Neutrophil (primary cell): ENCODE data around the gene PPP2R2C.

ENCODE experiments used
- H3K27ac ChIP-seq: fragments of 200-600 bp; sonication (generic); 2 replicates; pipeline ENCODE4 v1.5.1; 2016; ENCODE audit warnings: mild to moderate bottlenecking, moderate library complexity
- H3K27me3 ChIP-seq: fragments of 200-600 bp; sonication (generic); 2 replicates; pipeline ENCODE4 v1.6.0; 2016; ENCODE audit warnings: mild to moderate bottlenecking
- H3K36me3 ChIP-seq: fragments of 200-600 bp; sonication (generic); 2 replicates; pipeline ENCODE4 v1.5.1; 2017
- H3K4me1 ChIP-seq, 2 experiments: fragments of 200-600 bp in 1 of 2; sonication (generic) in 1 of 2; 1 replicate in 1 of 2; 2 replicates in 1 of 2; pipeline versions ENCODE4 v1.5.1 to v1.6.1; 2013 to 2016; ENCODE audit warnings: low read depth in 1 of 2, low read length in 1 of 2, mild to moderate bottlenecking in 1 of 2, moderate library complexity in 1 of 2; ENCODE audit not compliant: control insufficient read depth in 1 of 2, insufficient read depth in 1 of 2
- H3K4me3 ChIP-seq, 2 experiments: fragments of 200-600 bp in 1 of 2; sonication (generic) in 1 of 2; 1 replicate in 1 of 2; 2 replicates in 1 of 2; pipeline ENCODE4 v1.5.1; 2013 to 2016; ENCODE audit warnings: low read depth in 1 of 2, low read length in 1 of 2, mild to moderate bottlenecking in 1 of 2, moderate library complexity in 1 of 2
- H3K9me3 ChIP-seq: fragments of 200-600 bp; sonication (generic); 2 replicates; pipeline ENCODE4 v1.5.1; 2016
- CTCF ChIP-seq: fragments of 200-600 bp; sonication (generic); IDR thresholded peaks from 2 replicates; pipeline ENCODE4 v1.5.1; 2016; ENCODE audit warnings: antibody characterized with exemption

The PPP2R2C gene

DNA sequence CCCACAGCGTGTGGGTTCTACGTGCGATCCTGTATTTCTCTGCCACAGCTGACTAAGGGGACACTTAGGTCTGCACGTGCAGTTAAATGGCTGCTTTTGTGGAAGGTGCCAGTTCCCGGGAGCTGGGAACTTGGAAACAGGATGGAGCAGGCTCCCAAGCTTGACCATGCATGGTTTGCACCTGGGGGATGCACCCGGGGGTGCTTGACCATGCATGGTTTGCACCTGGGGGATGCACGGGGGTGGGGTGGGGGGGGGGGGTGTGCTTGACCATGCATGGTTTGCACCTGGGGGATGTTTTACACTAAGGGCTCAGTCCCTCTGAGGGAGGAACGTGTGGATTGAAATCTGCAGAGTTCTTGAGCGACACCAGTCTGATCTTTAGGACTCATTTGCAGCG lies 197.1 kb downstream of the PPP2R2C start:
- H3K27me3 ChIP-seq, result peaks cover 56% of the 10 kb centered on the region
- no peak overlapping the region for H3K4me3 ChIP-seq
- H3K4me1 ChIP-seq, result no peaks in the 10 kb centered on the region
- H3K9me3 ChIP-seq, result no peaks in the 10 kb centered on the region
- no peaks in the 10 kb centered on the region for H3K36me3 ChIP-seq
- no peak for TF ChIP-seq CTCF
- H3K27ac ChIP-seq, result no peak overlapping the region

DNA sequence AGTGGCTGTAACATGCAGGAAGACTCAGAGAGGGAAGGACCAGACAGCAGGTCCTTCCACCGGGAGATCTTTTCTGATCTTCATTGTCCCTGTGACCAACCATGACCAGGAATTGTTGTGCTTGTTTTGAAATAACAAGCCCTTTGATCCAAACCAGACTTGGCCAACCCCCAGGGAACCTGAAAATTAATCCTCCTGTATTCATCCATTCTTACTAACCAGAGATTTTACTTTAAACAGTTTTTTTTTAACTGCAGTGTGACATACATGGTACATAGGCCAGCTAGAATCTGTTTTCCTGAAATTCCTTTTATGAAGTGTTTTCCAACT lies 198.8 kb downstream of the PPP2R2C start:
- no peak for TF ChIP-seq CTCF
- Histone ChIP-seq H3K27ac (no peak overlapping the region), H3K4me1 (no peaks in the 10 kb centered on the region), H3K9me3 (no peaks in the 10 kb centered on the region), H3K36me3 (no peaks in the 10 kb centered on the region), H3K4me3 (no peak overlapping the region), H3K27me3 (peaks cover 56% of the 10 kb centered on the region)

- Histone ChIP-seq H3K4me1 (no peaks in the 10 kb centered on the region), H3K4me3 (no peak overlapping the region), H3K36me3 (no peaks in the 10 kb centered on the region), H3K9me3 (no peaks in the 10 kb centered on the region), H3K27ac (no peak overlapping the region), H3K27me3 (peaks cover 56% of the 10 kb centered on the region)
- TF ChIP-seq CTCF, result no peak
Observed at GRCh38 chr4:6272863-6273660, 199.4 kb downstream of the PPP2R2C start.

DNA sequence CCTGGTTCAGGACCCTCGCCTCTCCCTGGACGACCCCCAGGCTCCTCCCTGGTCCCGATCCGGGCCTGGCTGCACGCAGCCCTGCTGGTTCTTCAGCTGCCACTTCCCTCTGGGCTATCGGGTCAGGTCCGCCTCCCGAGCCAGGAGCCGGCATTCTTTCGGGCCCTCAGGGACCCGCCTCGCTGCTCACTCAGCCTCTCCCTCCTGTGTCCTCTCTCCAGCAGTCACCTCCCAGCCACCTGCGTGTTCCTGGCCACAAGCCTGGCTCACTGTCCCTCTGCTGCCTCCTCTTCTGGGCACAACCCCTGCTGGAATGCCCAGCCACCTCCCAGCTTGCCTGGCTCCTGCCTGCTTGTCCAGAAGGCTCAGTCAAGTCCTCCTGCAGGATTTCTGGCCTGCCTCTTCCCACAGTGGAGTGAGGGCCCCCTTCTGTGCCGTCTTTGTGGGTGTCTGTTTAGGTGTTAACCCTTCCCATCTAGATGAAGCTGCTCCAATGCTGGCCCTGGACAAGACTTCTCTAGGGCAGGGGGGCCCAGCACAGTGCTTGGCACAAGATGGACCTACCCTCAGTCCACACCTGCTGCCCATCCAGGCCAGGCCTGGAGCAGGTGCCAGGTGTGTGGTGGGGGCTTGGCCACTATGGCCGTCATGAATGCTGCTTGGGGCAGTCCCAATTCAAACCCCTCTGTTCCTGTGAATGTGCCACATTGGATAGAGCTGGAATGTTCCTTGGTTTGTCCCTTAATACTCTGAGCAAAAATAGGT lies 200.5 kb downstream of the PPP2R2C start:
- no peak overlapping the region for H3K4me3 ChIP-seq
- H3K36me3 ChIP-seq, result no peaks in the 10 kb centered on the region
- no peaks in the 10 kb centered on the region for H3K9me3 ChIP-seq
- H3K27me3 ChIP-seq, result peaks cover 68% of the 10 kb centered on the region
- no peak overlapping the region for H3K27ac ChIP-seq
- H3K4me1 ChIP-seq, result no peaks in the 10 kb centered on the region
- no peak for TF ChIP-seq CTCF

GRCh38 chr4:6271206-6271605 lies 201.2 kb downstream of the PPP2R2C start:
- Histone ChIP-seq H3K36me3 (no peaks in the 10 kb centered on the region), H3K9me3 (no peaks in the 10 kb centered on the region), H3K27ac (no peak overlapping the region), H3K4me1 (no peaks in the 10 kb centered on the region), H3K27me3 (peaks cover 75% of the 10 kb centered on the region), H3K4me3 (no peak overlapping the region)
- TF ChIP-seq CTCF, result no peak
